MM.1S (cell line): ENCODE results near the gene PHTF2.

Experiments
- DNase-seq: peaks from one replicate; pipeline ENCODE4 v3.0.0-alpha.2; 2015
- H2AFZ ChIP-seq: fragments of 300-600 bp; sonication (generic); 2 replicates; pipeline ENCODE4 v1.6.0; 2016; ENCODE audit warnings: antibody characterized with exemption, low read length
- H3F3A ChIP-seq: fragments of 300-600 bp; sonication (generic); 2 replicates; pipeline ENCODE4 v1.6.1; 2016; ENCODE audit warnings: mild to moderate bottlenecking, antibody characterized with exemption, low read length, moderate library complexity, mixed read lengths; ENCODE audit not compliant: insufficient read depth
- H3K27ac ChIP-seq: fragments of 300-600 bp; sonication (generic); 2 replicates; pipeline ENCODE4 v1.5.1; 2016; ENCODE audit warnings: mild to moderate bottlenecking, low read length
- H3K27me3 ChIP-seq: fragments of 300-600 bp; sonication (generic); replicated peaks from 2 replicates; pipeline ENCODE4 v1.6.0; 2016; ENCODE audit warnings: low read length; ENCODE audit not compliant: insufficient read depth
- H3K36me3 ChIP-seq: fragments of 300-600 bp; sonication (generic); replicated peaks from 2 replicates; pipeline ENCODE4 v1.6.1; 2016; ENCODE audit warnings: mild to moderate bottlenecking, low read length, mixed read lengths; ENCODE audit not compliant: insufficient read depth
- H3K4me1 ChIP-seq: fragments of 300-600 bp; sonication (generic); 2 replicates; pipeline ENCODE4 v1.6.1; 2016; ENCODE audit warnings: low read length, mixed read lengths
- H3K4me2 ChIP-seq: fragments of 300-600 bp; sonication (generic); 2 replicates; pipeline ENCODE4 v1.6.0; 2016; ENCODE audit warnings: low read depth, low read length
- H3K4me3 ChIP-seq: fragments of 300-600 bp; sonication (generic); 2 replicates; pipeline ENCODE4 v1.5.1; 2016; ENCODE audit warnings: low read length, mixed read lengths
- H3K79me2 ChIP-seq: fragments of 300-600 bp; sonication (generic); 2 replicates; pipeline ENCODE4 v1.6.1; 2016; ENCODE audit warnings: mixed run types, low read length, mixed read lengths
- H3K9ac ChIP-seq: fragments of 300-600 bp; sonication (generic); 2 replicates; pipeline ENCODE4 v1.6.1; 2016; ENCODE audit warnings: low read length, mixed read lengths
- H3K9me2 ChIP-seq: fragments of 300-600 bp; sonication (generic); replicated peaks from 2 replicates; pipeline ENCODE4 v1.6.1; 2016; ENCODE audit warnings: mild to moderate bottlenecking, low read length, mixed read lengths; ENCODE audit not compliant: insufficient read depth
- H3K9me3 ChIP-seq: fragments of 300-600 bp; sonication (generic); replicated peaks from 2 replicates; pipeline ENCODE4 v1.6.1; 2016; ENCODE audit warnings: mild to moderate bottlenecking, low read length, mixed read lengths; ENCODE audit not compliant: insufficient read depth
- H4K20me1 ChIP-seq: fragments of 300-600 bp; sonication (generic); 2 replicates; pipeline ENCODE4 v1.6.1; 2016; ENCODE audit warnings: mild to moderate bottlenecking, low read length, moderate library complexity, mixed read lengths; ENCODE audit not compliant: insufficient read depth
- EZH2 ChIP-seq: fragments of 300-600 bp; sonication (generic); optimal IDR thresholded peaks from 2 replicates; pipeline ENCODE3; 2017; ENCODE audit warnings: low read depth, mild to moderate bottlenecking, antibody characterized with exemption, low read length, mixed read lengths
- EZH2phosphoT487 ChIP-seq: fragments of 300-600 bp; sonication (generic); IDR thresholded peaks from 2 replicates; pipeline ENCODE4 v1.6.1; 2018; ENCODE audit warnings: antibody characterized with exemption, low read length
- TF ChIP-seq, protein P1 (sequence below): fragments of 300-600 bp; sonication (generic); IDR thresholded peaks from 2 replicates; pipeline ENCODE4 v1.5.1; 2016; ENCODE audit warnings: antibody characterized with exemption, low read length, mixed read lengths

PHTF2 gene

DNA sequence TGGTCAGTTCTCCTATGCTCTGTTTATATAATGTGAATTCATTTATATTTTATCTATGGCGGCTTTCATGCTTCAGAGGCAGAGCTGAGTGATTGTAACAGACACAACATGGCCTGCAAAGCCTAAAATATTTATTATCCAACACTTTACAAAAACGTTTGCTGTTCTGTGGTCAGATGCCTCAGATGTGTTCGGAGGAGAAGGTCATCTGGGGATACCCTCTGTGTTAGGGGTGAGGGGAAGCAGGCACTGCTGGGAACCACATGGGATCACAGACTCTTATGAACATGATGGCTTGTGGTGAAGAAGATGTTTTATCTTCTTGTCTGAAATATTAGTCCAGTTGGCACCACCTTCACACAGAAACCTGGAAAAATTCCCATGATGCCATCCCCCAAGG, 203.4 kb downstream of the PHTF2 start:
- Histone ChIP-seq H3K4me1 (no peaks in the 10 kb centered on the region), H4K20me1 (no peaks in the 10 kb centered on the region), H3K9me2 (no peaks in the 10 kb centered on the region), H3K36me3 (no peaks in the 10 kb centered on the region), H3K27me3 (no peaks in the 10 kb centered on the region), H3K9ac (no peak overlapping the region), H3K9me3 (no peaks in the 10 kb centered on the region), H3K27ac (no peak overlapping the region), H3F3A (no peaks in the 10 kb centered on the region), H3K4me3 (no peak overlapping the region), H3K79me2 (no peaks in the 10 kb centered on the region), H3K4me2 (no peak overlapping the region), H2AFZ (no peak overlapping the region)
- no peak for DNase-seq
- TF ChIP-seq EZH2 (no peak), EZH2phosphoT487 (no peak)
- TF ChIP-seq, protein P1, sequence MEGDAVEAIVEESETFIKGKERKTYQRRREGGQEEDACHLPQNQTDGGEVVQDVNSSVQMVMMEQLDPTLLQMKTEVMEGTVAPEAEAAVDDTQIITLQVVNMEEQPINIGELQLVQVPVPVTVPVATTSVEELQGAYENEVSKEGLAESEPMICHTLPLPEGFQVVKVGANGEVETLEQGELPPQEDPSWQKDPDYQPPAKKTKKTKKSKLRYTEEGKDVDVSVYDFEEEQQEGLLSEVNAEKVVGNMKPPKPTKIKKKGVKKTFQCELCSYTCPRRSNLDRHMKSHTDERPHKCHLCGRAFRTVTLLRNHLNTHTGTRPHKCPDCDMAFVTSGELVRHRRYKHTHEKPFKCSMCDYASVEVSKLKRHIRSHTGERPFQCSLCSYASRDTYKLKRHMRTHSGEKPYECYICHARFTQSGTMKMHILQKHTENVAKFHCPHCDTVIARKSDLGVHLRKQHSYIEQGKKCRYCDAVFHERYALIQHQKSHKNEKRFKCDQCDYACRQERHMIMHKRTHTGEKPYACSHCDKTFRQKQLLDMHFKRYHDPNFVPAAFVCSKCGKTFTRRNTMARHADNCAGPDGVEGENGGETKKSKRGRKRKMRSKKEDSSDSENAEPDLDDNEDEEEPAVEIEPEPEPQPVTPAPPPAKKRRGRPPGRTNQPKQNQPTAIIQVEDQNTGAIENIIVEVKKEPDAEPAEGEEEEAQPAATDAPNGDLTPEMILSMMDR = no peak

DNA sequence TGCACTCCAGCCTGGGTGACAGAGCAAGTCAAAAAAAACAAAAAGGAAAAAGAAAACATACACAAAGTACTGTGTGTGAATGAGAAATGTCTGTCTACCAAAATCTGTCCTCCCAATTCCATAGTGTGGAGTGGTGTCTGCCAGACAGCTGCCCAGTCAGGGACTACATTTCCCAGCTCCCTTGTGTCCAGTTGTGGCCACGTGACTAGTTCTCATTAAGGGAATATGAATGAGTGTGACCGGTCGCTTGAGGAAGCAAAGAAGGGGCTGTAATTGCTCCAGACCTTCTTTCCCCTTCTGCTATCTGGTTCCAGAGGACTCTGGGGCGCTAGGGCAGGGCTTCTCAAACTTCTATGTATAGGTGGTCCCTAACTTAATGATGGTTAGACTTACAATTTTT, 204.1 kb downstream of the PHTF2 start:
- no peak for TF ChIP-seq EZH2phosphoT487
- no peak for TF ChIP-seq EZH2
- TF ChIP-seq, protein P1 = no peak

DNA sequence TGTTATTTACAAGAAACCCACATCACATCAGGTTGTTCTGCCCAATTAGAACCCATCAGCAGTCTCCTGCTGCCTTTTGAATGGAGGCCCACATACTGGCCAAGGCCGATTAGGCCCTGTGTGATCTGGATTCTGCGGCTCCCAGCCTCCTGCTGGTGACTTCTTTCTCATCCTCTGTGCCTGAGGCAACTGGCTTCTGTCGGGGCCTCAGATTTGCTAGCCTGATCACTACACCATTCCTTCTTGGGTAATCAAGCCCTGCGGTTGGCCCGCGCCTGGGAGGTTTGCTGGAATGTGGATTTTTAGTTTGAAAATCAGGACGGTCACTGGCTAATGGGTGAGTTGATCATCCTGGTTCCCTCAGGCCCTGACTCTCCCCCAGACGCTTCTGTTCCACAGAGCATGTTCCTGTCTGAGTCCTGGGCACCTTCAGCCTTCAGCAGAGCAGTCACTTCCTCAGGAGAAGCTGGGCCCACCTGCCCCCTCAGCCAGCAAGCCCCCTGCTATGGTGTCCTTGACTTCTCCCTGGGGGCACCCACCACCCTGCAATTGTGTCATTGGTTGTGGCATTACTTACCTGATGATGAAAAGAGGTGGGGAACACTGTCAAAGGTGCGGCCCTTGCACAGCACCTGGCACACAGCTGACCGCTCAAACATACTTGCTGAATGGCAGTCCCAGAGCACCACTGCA, 207.6 kb downstream of the PHTF2 start:
- DNase-seq = no peak
- no peak overlapping the region for H3K27ac ChIP-seq
- no peaks in the 10 kb centered on the region for H3K9me3 ChIP-seq
- no peaks in the 10 kb centered on the region for H4K20me1 ChIP-seq
- no peak for TF ChIP-seq EZH2
- TF ChIP-seq, protein P1 = no peak
- TF ChIP-seq EZH2phosphoT487 = no peak
- no peak overlapping the region for H3K4me2 ChIP-seq
- no peaks in the 10 kb centered on the region for H3K27me3 ChIP-seq
- no peaks in the 10 kb centered on the region for H3K4me1 ChIP-seq
- no peaks in the 10 kb centered on the region for H3F3A ChIP-seq
- no peaks in the 10 kb centered on the region for H3K79me2 ChIP-seq
- no peak overlapping the region for H3K4me3 ChIP-seq
- no peaks in the 10 kb centered on the region for H3K9me2 ChIP-seq
- H3K36me3 ChIP-seq = no peaks in the 10 kb centered on the region
- H3K9ac ChIP-seq = no peak overlapping the region
- no peak overlapping the region for H2AFZ ChIP-seq

More for the DNA sequence above, 204.1 kb downstream of the PHTF2 start:
- H3K79me2 ChIP-seq = no peaks in the 10 kb centered on the region
- no peaks in the 10 kb centered on the region for H3K27me3 ChIP-seq
- no peak overlapping the region for H3K4me3 ChIP-seq
- no peaks in the 10 kb centered on the region for H3F3A ChIP-seq
- no peaks in the 10 kb centered on the region for H4K20me1 ChIP-seq
- H3K9ac ChIP-seq = no peak overlapping the region
- H3K36me3 ChIP-seq = no peaks in the 10 kb centered on the region
- H2AFZ ChIP-seq = no peak overlapping the region
- H3K9me2 ChIP-seq = no peaks in the 10 kb centered on the region
- no peaks in the 10 kb centered on the region for H3K4me1 ChIP-seq
- no peak overlapping the region for H3K4me2 ChIP-seq
- H3K27ac ChIP-seq = no peak overlapping the region
- no peaks in the 10 kb centered on the region for H3K9me3 ChIP-seq
- no peak for DNase-seq
